GM12878 (cell line): Measurements from ENCODE around the gene SORBS1. TPM values are rescaled to one million over a fixed set of nuclear protein-coding genes. Genes with fewer than 3 reads are reported as not detected.

Experiments used
- ATAC-seq: fragments of 200-7000 bp; cut with Tn5 transposase; 3 replicates; pipeline ENCODE4 v1.9.1; 2020; ENCODE audit warnings: mild to moderate bottlenecking, moderate library complexity
- BruUV-seq: library from RNA; stranded (reverse); fragments of 400-500 nt; replicated peaks from 2 replicates; lab custom pipeline; 2021; lab: Mats Ljungman, UMichigan
- CTCF ChIA-PET: fragments of 300-600 bp; sonication (Branson Sonifier 250); formaldehyde crosslinking; extraction: SDS; loops from one replicate; lab custom pipeline; 2021; ENCODE audit warnings: inconsistent platforms; lab: Yijun Ruan, JAX
- POLR2A ChIA-PET: fragments of 350-600 bp; formaldehyde crosslinking; extraction: SDS; loops from one replicate; lab custom pipeline; 2021; ENCODE audit warnings: inconsistent platforms; lab: Charles Lee
- RAD21 ChIA-PET: fragments of 300-600 bp; sonication (Branson Sonifier 250); formaldehyde crosslinking; loops from one replicate; lab custom pipeline; 2023; ENCODE audit warnings: antibody characterized with exemption; ENCODE audit not compliant: unreplicated experiment; lab: Charles Lee
- SMC1A ChIA-PET: fragments of 300-600 bp; sonication (Branson Sonifier 250); formaldehyde crosslinking; loops from one replicate; lab custom pipeline; 2023; ENCODE audit not compliant: unreplicated experiment, uncharacterized antibody; lab: Charles Lee
- DNase-seq: peaks from one replicate; pipeline ENCODE4 v3.0.0-alpha.2; 2011; ENCODE audit warnings: low read depth, low spot score
- FAIRE-seq: peaks from 3 replicates; lab custom pipeline; 2011; peaks lifted over from hg19 to GRCh38; lab: Jason Lieb, UNC
- H2AFZ ChIP-seq: 2 replicates; pipeline ENCODE4 v1.6.0; 2011; ENCODE audit warnings: low read depth, low read length, control low read depth; ENCODE audit not compliant: control insufficient read depth
- H3K27ac ChIP-seq: 2 replicates; pipeline ENCODE4 v1.5.1; 2011; ENCODE audit warnings: control low read depth; ENCODE audit not compliant: control insufficient read depth, insufficient read depth
- H3K27me3 ChIP-seq, 2 experiments: replicated peaks in 1 of 2; 2 replicates each; pipeline versions ENCODE4 v1.6.0 to v1.6.1; 2011; ENCODE audit warnings: low read length in 1 of 2; ENCODE audit not compliant: control insufficient read depth in 2 of 2, insufficient read depth in 2 of 2
- H3K36me3 ChIP-seq, 2 experiments: 2 replicates each; pipeline ENCODE4 v1.5.1; 2011; ENCODE audit warnings: low read length in 1 of 2; ENCODE audit not compliant: control insufficient read depth in 2 of 2, insufficient read depth in 2 of 2
- H3K4me1 ChIP-seq: 2 replicates; pipeline ENCODE4 v1.6.1; 2011; ENCODE audit warnings: mild to moderate bottlenecking, low read length, moderate library complexity, mixed read lengths; ENCODE audit not compliant: control insufficient read depth, insufficient read depth
- H3K4me2 ChIP-seq: 2 replicates; pipeline ENCODE4 v1.6.0; 2011; ENCODE audit warnings: control low read depth; ENCODE audit not compliant: control insufficient read depth, insufficient read depth
- H3K4me3 ChIP-seq: fragments of 200-600 bp; sonication (generic); 2 replicates; pipeline ENCODE4 v1.5.1; 2016
- H3K79me2 ChIP-seq: 2 replicates; pipeline ENCODE4 v1.6.0; 2011; ENCODE audit warnings: low read length; ENCODE audit not compliant: control insufficient read depth, insufficient read depth
- H3K9ac ChIP-seq: 2 replicates; pipeline ENCODE4 v1.8.0; 2011; ENCODE audit warnings: low read length, control low read depth, mixed read lengths; ENCODE audit not compliant: control insufficient read depth, insufficient read depth
- H3K9me3 ChIP-seq: replicated peaks from 3 replicates; pipeline ENCODE4 v1.5.1; 2011; ENCODE audit warnings: mild to moderate bottlenecking, low read length; ENCODE audit not compliant: control insufficient read depth, insufficient read depth
- H4K20me1 ChIP-seq: 2 replicates; pipeline ENCODE4 v1.6.0; 2011; ENCODE audit not compliant: control insufficient read depth, insufficient read depth
- ATF2 ChIP-seq: IDR thresholded peaks from 2 replicates; pipeline ENCODE4 v1.6.1; 2012; ENCODE audit warnings: low read length, inconsistent platforms
- BHLHE40 ChIP-seq, 2 experiments: fragments of 450-650 bp in 1 of 2; IDR thresholded peaks; 2 replicates each; pipeline ENCODE4 v1.6.1; 2011 to 2017; ENCODE audit warnings: low read depth in 2 of 2, borderline replicate concordance in 1 of 2, improper control_type of control experiment in 1 of 2, low read length in 1 of 2, mild to moderate bottlenecking in 1 of 2
- BRCA1 ChIP-seq: IDR thresholded peaks from 2 replicates; pipeline ENCODE4 v1.6.1; 2011; ENCODE audit warnings: low read depth, low read length, improper control_type of control experiment
- EZH2 ChIP-seq: IDR thresholded peaks from 2 replicates; pipeline ENCODE4 v1.6.1; 2012; ENCODE audit warnings: low read depth, mild to moderate bottlenecking, control low read depth, inconsistent platforms, low read length, borderline replicate concordance; ENCODE audit not compliant: control insufficient read depth
- HCFC1 ChIP-seq: fragments of 150-350 bp; IDR thresholded peaks from 2 replicates; pipeline ENCODE4 v1.6.1; 2014; ENCODE audit warnings: low read length
- KDM1A ChIP-seq: fragments of 200-600 bp; sonication (generic); IDR thresholded peaks from 2 replicates; pipeline ENCODE4 v1.6.1; 2016; ENCODE audit warnings: borderline replicate concordance
- LARP7 ChIP-seq: fragments of 450-650 bp; IDR thresholded peaks from 2 replicates; pipeline ENCODE4 v1.6.1; 2017; ENCODE audit warnings: mild to moderate bottlenecking
- MTA3 ChIP-seq: IDR thresholded peaks from 2 replicates; pipeline ENCODE4 v1.6.1; 2012; ENCODE audit warnings: low read length, inconsistent platforms, borderline replicate concordance
- NFIC ChIP-seq: IDR thresholded peaks from 2 replicates; pipeline ENCODE4 v1.6.1; 2012; ENCODE audit warnings: low read depth, mild to moderate bottlenecking, inconsistent platforms, low read length, moderate library complexity
- NRF1 ChIP-seq: conservative IDR thresholded peaks from 2 replicates; pipeline ENCODE4 v1.6.1; 2011; ENCODE audit warnings: mild to moderate bottlenecking, low read depth, low read length, improper control_type of control experiment
- POU2F2 ChIP-seq: IDR thresholded peaks from 3 replicates; pipeline ENCODE4 v1.6.1; 2011; ENCODE audit warnings: low read depth, mild to moderate bottlenecking, low read length, borderline replicate concordance
- RB1 ChIP-seq: fragments of 450-650 bp; formaldehyde crosslinking; IDR thresholded peaks from 2 replicates; pipeline ENCODE4 v1.6.1; 2017; ENCODE audit warnings: mild to moderate bottlenecking, borderline replicate concordance
- RFX5 ChIP-seq: IDR thresholded peaks from 2 replicates; pipeline ENCODE4 v1.6.1; 2011; ENCODE audit warnings: low read depth, low read length, improper control_type of control experiment
- SP1 ChIP-seq: IDR thresholded peaks from one replicate; pipeline ENCODE4 v1.6.1; 2011; ENCODE audit warnings: low read depth, low read length
- WRNIP1 ChIP-seq: IDR thresholded peaks from 2 replicates; pipeline ENCODE4 v1.6.1; 2011; ENCODE audit warnings: low read depth, low read length, improper control_type of control experiment, borderline replicate concordance
- YY1 ChIP-seq: IDR thresholded peaks from 2 replicates; pipeline ENCODE4 v1.6.1; 2011; ENCODE audit warnings: low read depth, mild to moderate bottlenecking, low read length
- ZBED1 ChIP-seq: IDR thresholded peaks from 2 replicates; pipeline ENCODE4 v1.6.1; 2016; ENCODE audit warnings: borderline replicate concordance
- ZNF274 ChIP-seq: IDR thresholded peaks from one replicate; pipeline ENCODE4 v1.8.0; 2011; ENCODE audit not compliant: insufficient read length, insufficient read depth
- ZSCAN29 ChIP-seq: fragments of 450-650 bp; IDR thresholded peaks from 2 replicates; pipeline ENCODE4 v1.6.1; 2017; ENCODE audit warnings: mild to moderate bottlenecking, moderate library complexity
- WGBS: methylation state at CpG from one replicate; pipeline ENCODE4 v1.1.6; 2016; ENCODE audit warnings: low lambda C conversion rate; ENCODE audit not compliant: insufficient replicate concordance, insufficient coverage; ENCODE audit errors: missing lambda C conversion rate; 5-methylcytosine and 5-hydroxymethylcytosine counted together
- in situ Hi-C: fragments of 300-500 bp; cut with MboI; formaldehyde crosslinking; loops from 9 replicates; pipeline ENCODE4 v1.14.3; 2018; ENCODE audit warnings: mixed read lengths
- intact Hi-C: fragments of 100-400 bp; cut with micrococcal nuclease; formaldehyde crosslinking; loops from one replicate; pipeline ENCODE4 v1.14.2; 2022; ENCODE audit not compliant: unreplicated experiment
- polyA plus RNA-seq, 11 experiments: library from polyadenylated mRNA; depleted of rRNA in 4 of 11; unstranded in 6 of 11; stranded (reverse) in 5 of 11; fragments of >200 nt; fragmentation: Nextera tagmentation in 4 of 11; fragmentation: Illumina TruSeq in 1 of 11; extraction: Ambion mirVana in 4 of 11; extraction: Trizol in 1 of 11; gene quantifications; 1 replicate in 1 of 11; 2 replicates in 10 of 11; pipeline versions ENCODE4 v1.2.1 to v1.2.3, GENCODE V29; 2011 to 2016; ENCODE audit warnings: inconsistent platforms in 2 of 11, missing spikeins in 2 of 11, low read depth in 1 of 11
- total RNA-seq, 4 experiments: library from RNA; depleted of rRNA in 3 of 4; stranded (reverse); fragments of >200 nt in 3 of 4; fragmentation: Illumina TruSeq in 1 of 4; extraction: Trizol in 1 of 4; gene quantifications; 2 replicates each; pipeline versions ENCODE4 v1.2.1 to v1.2.3, GENCODE V29; 2013 to 2021

SORBS1 gene
- total and polyA plus RNA-seq, 10 of the 15 experiments (the other 5 are each of a cell fraction or from before 2014, with no cell fraction given) = 0.13 to 0.75 (median 0.39) TPM

- 53% methylated on average over 12 of the region's 13 CpGs for WGBS
These were observed 88.7 kb downstream of the SORBS1 start for GRCh38 chr10:95472304-95473088.

GRCh38 chr10:95469676-95470075, 91.5 kb downstream of the SORBS1 start:
- ChIA-PET SMC1A (interaction anchor here (1.1 kb wide), 1 partner anchor 39 kb away, joined by 3 read pairs; no protein-coding TSS in a partner anchor), RAD21 (no interaction called here), POLR2A (no interaction called here), CTCF (interaction anchor here (1.1 kb wide), 1 partner anchor 39 kb away, joined by 4 read pairs; no protein-coding TSS in a partner anchor)
- H3K4me1 ChIP-seq = no peaks in the 10 kb centered on the region
- H3K36me3 ChIP-seq = no peaks in the 10 kb centered on the region
- no peaks in the 10 kb centered on the region for H4K20me1 ChIP-seq
- no peak overlapping the region for H3K9ac ChIP-seq
- H3K27ac ChIP-seq = no peak overlapping the region
- intact Hi-C loops (no loop called here), in situ Hi-C loops (no loop called here)
- FAIRE-seq (no peak), ATAC-seq (no peak), DNase-seq (no peak)
- WGBS = 23% methylated on average over 5 of the region's 5 CpGs
- H3K4me2 ChIP-seq = no peak overlapping the region
- no peak overlapping the region for H3K4me3 ChIP-seq
- TF ChIP-seq BRCA1 (no peak), YY1 (no peak), BHLHE40 (IDR thresholded peaks at IDR 0.05; ENCODE audit: borderline replicate concordance in 1 of 2, low read depth in 2 of 2, low read length in 1 of 2) (no peak), LARP7 (no peak), ZNF274 (no peak), RB1 (no peak), SP1 (no peak), ATF2 (no peak), KDM1A (no peak)
- BruUV-seq = no TSS peak
- H2AFZ ChIP-seq = no peak overlapping the region
- H3K27me3 ChIP-seq = no peaks in the 10 kb centered on the region; a peak in 1 of 4 replicates
- no peaks in the 10 kb centered on the region for H3K79me2 ChIP-seq
- H3K9me3 ChIP-seq = no peaks in the 10 kb centered on the region

More at GRCh38 chr10:95472304-95473088, 88.7 kb downstream of the SORBS1 start:
- in situ Hi-C loops = no loop called here
- FAIRE-seq = no peak
- H4K20me1 ChIP-seq = no peaks in the 10 kb centered on the region
- ChIA-PET RAD21 (no interaction called here), SMC1A (interaction anchor here (0.6 kb wide), 1 partner anchor 57 kb away, joined by 3 read pairs; no protein-coding TSS in a partner anchor), CTCF (interaction anchor here (1.4 to 1.6 kb wide), 2 partner anchors 42 to 98 kb away, joined by 5 read pairs; no protein-coding TSS in a partner anchor), POLR2A (no interaction called here)
- DNase-seq = no peak
- intact Hi-C loops = no loop called here
- no peaks in the 10 kb centered on the region for H3K79me2 ChIP-seq
- peaks cover 3% of the 10 kb centered on the region; the same call in 1 of the 2 replicates for H3K4me1 ChIP-seq
- H3K27me3 ChIP-seq = no peaks in the 10 kb centered on the region; a peak in 1 of 4 replicates
- no peak overlapping the region for H2AFZ ChIP-seq
- H3K9me3 ChIP-seq = no peaks in the 10 kb centered on the region
- H3K27ac ChIP-seq = no peak overlapping the region
- H3K36me3 ChIP-seq = no peaks in the 10 kb centered on the region
- H3K4me3 ChIP-seq = no peak overlapping the region
- H3K9ac ChIP-seq = no peak overlapping the region
- H3K4me2 ChIP-seq = no peak overlapping the region
- no TSS peak for BruUV-seq
- ATAC-seq = no peak
- TF ChIP-seq HCFC1 = no peak
- no peak for TF ChIP-seq ZSCAN29
- TF ChIP-seq EZH2 = no peak
- TF ChIP-seq RFX5 = no peak
- no peak for TF ChIP-seq ZBED1
- no peak for TF ChIP-seq RB1
- no peak for TF ChIP-seq NRF1
- no peak for TF ChIP-seq POU2F2
- no peak for TF ChIP-seq WRNIP1
- TF ChIP-seq MTA3 = no peak
- no peak for TF ChIP-seq NFIC
